OCI-LY7 (cell line): Measurements from ENCODE around the gene HPN. TPM values are rescaled to one million over a fixed set of nuclear protein-coding genes. Genes with fewer than 3 reads are reported as not detected.

ENCODE experiments used
- BruUV-seq: library from RNA; stranded (reverse); fragments of 400-500 nt; replicated peaks from 2 replicates; lab custom pipeline; 2021; lab: Mats Ljungman, UMichigan
- CTCF ChIA-PET: fragments of 300-600 bp; sonication (Branson Sonifier 250); formaldehyde crosslinking; loops from one replicate; lab custom pipeline; 2022; ENCODE audit warnings: antibody characterized with exemption; ENCODE audit not compliant: unreplicated experiment; lab: Charles Lee
- POLR2A ChIA-PET: fragments of 300-600 bp; sonication (Branson Sonifier 250); formaldehyde crosslinking; loops from one replicate; lab custom pipeline; 2022; ENCODE audit warnings: antibody characterized with exemption; lab: Charles Lee
- DNase-seq: peaks from one replicate; pipeline ENCODE4 v3.0.0-alpha.2; 2015; ENCODE audit warnings: low spot score
- H2AFZ ChIP-seq: fragments of 200-600 bp; sonication (generic), shearing (Covaris generic); 2 replicates; pipeline ENCODE4 v1.6.1; 2014; ENCODE audit warnings: mild to moderate bottlenecking, antibody characterized with exemption, low read length, moderate library complexity
- H3K27ac ChIP-seq: fragments of 200-600 bp; sonication (generic); 2 replicates; pipeline ENCODE4 v1.5.1; 2014; ENCODE audit warnings: mixed run types, low read depth, mild to moderate bottlenecking, moderate library complexity, low read length, inconsistent platforms; ENCODE audit not compliant: poor library complexity, severe bottlenecking
- H3K36me3 ChIP-seq: fragments of 200-600 bp; sonication (generic); 2 replicates; pipeline ENCODE4 v1.6.1; 2014; ENCODE audit warnings: mild to moderate bottlenecking, antibody characterized with exemption, low read length, moderate library complexity, mixed read lengths; ENCODE audit not compliant: insufficient read depth
- H3K4me1 ChIP-seq: fragments of 200-600 bp; sonication (generic); 2 replicates; pipeline ENCODE4 v1.5.1; 2014; ENCODE audit warnings: mild to moderate bottlenecking, low read length; ENCODE audit not compliant: insufficient read depth, poor library complexity, severe bottlenecking
- H3K4me2 ChIP-seq: fragments of 200-600 bp; sonication (generic); 2 replicates; pipeline ENCODE4 v1.6.1; 2014; ENCODE audit warnings: mild to moderate bottlenecking, low read length
- H3K4me3 ChIP-seq: fragments of 200-600 bp; sonication (generic); 2 replicates; pipeline ENCODE4 v1.5.1; 2014; ENCODE audit warnings: mild to moderate bottlenecking, low read depth, low read length; ENCODE audit not compliant: poor library complexity, severe bottlenecking
- H3K79me2 ChIP-seq: fragments of 200-600 bp; sonication (generic); 2 replicates; pipeline ENCODE4 v1.6.1; 2016; ENCODE audit warnings: low read depth, mild to moderate bottlenecking, low read length, moderate library complexity, mixed read lengths; ENCODE audit not compliant: insufficient read depth
- H3K9me2 ChIP-seq: fragments of 200-600 bp; sonication (generic); 2 replicates; pipeline ENCODE4 v1.6.1; 2016; ENCODE audit warnings: mild to moderate bottlenecking, low read length, mixed read lengths; ENCODE audit not compliant: insufficient read depth
- H3K9me3 ChIP-seq: fragments of 200-600 bp; sonication (generic); 2 replicates; pipeline ENCODE4 v1.6.1; 2014; ENCODE audit warnings: mild to moderate bottlenecking, mixed run types, low read length, mixed read lengths
- H4K20me1 ChIP-seq: fragments of 200-600 bp; sonication (generic); 2 replicates; pipeline ENCODE4 v1.6.1; 2014; ENCODE audit warnings: mild to moderate bottlenecking, antibody characterized with exemption, low read length, moderate library complexity, mixed read lengths; ENCODE audit not compliant: insufficient read depth
- CTCF ChIP-seq: fragments of 200-600 bp; sonication (generic); conservative IDR thresholded peaks from 2 replicates; pipeline ENCODE4 v1.5.1; 2014; ENCODE audit warnings: mild to moderate bottlenecking, antibody characterized with exemption, low read length, moderate library complexity, mixed read lengths
- EZH2phosphoT487 ChIP-seq: fragments of 200-600 bp; sonication (generic); IDR thresholded peaks from 2 replicates; pipeline ENCODE4 v1.6.1; 2018; ENCODE audit warnings: low read depth, borderline replicate concordance, mild to moderate bottlenecking, mixed run types, antibody characterized with exemption, low read length, moderate library complexity, mixed read lengths
- intact Hi-C: fragments of 100-400 bp; cut with micrococcal nuclease; formaldehyde crosslinking; loops from one replicate; pipeline ENCODE4 v1.10.0; 2022; ENCODE audit not compliant: unreplicated experiment
- total RNA-seq, 2 experiments: library from RNA; depleted of rRNA in 1 of 2; stranded (reverse); fragments of >200 nt in 1 of 2; shearing (Covaris generic) in 1 of 2; gene quantifications; 2 replicates each; pipeline ENCODE4 v1.2.3, GENCODE V29; 2014 to 2022

HPN gene
- total RNA-seq, 2 experiments from 2014 or later = 0.17 to 0.19 TPM

- peaks cover 12% of the 10 kb centered on the region; the same call in 1 of the 2 replicates for H3K9me3 ChIP-seq
- H3K4me1 ChIP-seq = peaks cover 40% of the 10 kb centered on the region
- no peaks in the 10 kb centered on the region for H3K9me2 ChIP-seq
- no peaks in the 10 kb centered on the region; the same call in 1 of the 2 replicates for H3K36me3 ChIP-seq
- intact Hi-C loops = no loop called here
- DNase-seq = no peak
- ChIA-PET CTCF (interaction anchor here (0.6 to 3.0 kb wide), 3 partner anchors 17 to 21 kb away, joined by 3 to 20 read pairs (median 8); no protein-coding TSS in a partner anchor), POLR2A (interaction anchor here (1.0 to 3.0 kb wide), 9 partner anchors 11 to 23 kb away, joined by 3 to 49 read pairs (median 6); no protein-coding TSS in a partner anchor)
- no peaks in the 10 kb centered on the region for H4K20me1 ChIP-seq
- peak overlapping the region; percentile 66; the same call in 1 of the 2 replicates for H2AFZ ChIP-seq
- no peaks in the 10 kb centered on the region for H3K79me2 ChIP-seq
- peak overlapping the region; percentile 39 for H3K27ac ChIP-seq
- no peak overlapping the region for H3K4me3 ChIP-seq
- no TSS peak for BruUV-seq
- TF ChIP-seq CTCF (no peak), EZH2phosphoT487 (no peak)
- H3K4me2 ChIP-seq = peak overlapping the region; percentile 35
These were observed 27.6 kb downstream of the HPN start for GRCh38 chr19:35068941-35069634.

GRCh38 chr19:35069696-35070095 is 28.2 kb downstream of the HPN start:
- Histone ChIP-seq H3K79me2 (no peaks in the 10 kb centered on the region), H3K9me2 (no peaks in the 10 kb centered on the region), H4K20me1 (no peaks in the 10 kb centered on the region), H3K4me3 (no peak overlapping the region), H3K4me2 (peak overlapping the region; percentile 35), H3K9me3 (peaks cover 12% of the 10 kb centered on the region; the same call in 1 of the 2 replicates), H3K4me1 (peaks cover 40% of the 10 kb centered on the region), H2AFZ (peak overlapping the region; percentile 66; the same call in 1 of the 2 replicates), H3K27ac (peak overlapping the region; percentile 39), H3K36me3 (no peaks in the 10 kb centered on the region; the same call in 1 of the 2 replicates)
- ChIA-PET CTCF (interaction anchor here (0.6 to 1.0 kb wide), 4 partner anchors 16 to 71 kb away, joined by 3 to 8 read pairs (median 4); no protein-coding TSS in a partner anchor), POLR2A (interaction anchor here (0.7 to 2.4 kb wide), 10 partner anchors 10 to 67 kb away, joined by 3 to 33 read pairs (median 5); no protein-coding TSS in a partner anchor)
- BruUV-seq = no TSS peak
- no peak for DNase-seq
- no peak for TF ChIP-seq EZH2phosphoT487
- TF ChIP-seq CTCF = no peak
- intact Hi-C loops = no loop called here
